Activated CD8-positive, alpha-beta memory T cell treated with anti-CD3 and anti-CD28 coated beads for 48 hours (primary cell): ENCODE measurements around the gene TNS3.
"Not testable (repeated sequence)": the region's sequence is repeated elsewhere in the genome, so short reads cannot be mapped to it uniquely, and the experiment has no call there.

ENCODE experiments used
- DNase-seq, 3 experiments: peaks; one replicate each; pipeline ENCODE4 v3.0.0-alpha.2; 2020; ENCODE audit warnings: low read depth in 2 of 3, low spot score in 2 of 3

Gene TNS3

DNA sequence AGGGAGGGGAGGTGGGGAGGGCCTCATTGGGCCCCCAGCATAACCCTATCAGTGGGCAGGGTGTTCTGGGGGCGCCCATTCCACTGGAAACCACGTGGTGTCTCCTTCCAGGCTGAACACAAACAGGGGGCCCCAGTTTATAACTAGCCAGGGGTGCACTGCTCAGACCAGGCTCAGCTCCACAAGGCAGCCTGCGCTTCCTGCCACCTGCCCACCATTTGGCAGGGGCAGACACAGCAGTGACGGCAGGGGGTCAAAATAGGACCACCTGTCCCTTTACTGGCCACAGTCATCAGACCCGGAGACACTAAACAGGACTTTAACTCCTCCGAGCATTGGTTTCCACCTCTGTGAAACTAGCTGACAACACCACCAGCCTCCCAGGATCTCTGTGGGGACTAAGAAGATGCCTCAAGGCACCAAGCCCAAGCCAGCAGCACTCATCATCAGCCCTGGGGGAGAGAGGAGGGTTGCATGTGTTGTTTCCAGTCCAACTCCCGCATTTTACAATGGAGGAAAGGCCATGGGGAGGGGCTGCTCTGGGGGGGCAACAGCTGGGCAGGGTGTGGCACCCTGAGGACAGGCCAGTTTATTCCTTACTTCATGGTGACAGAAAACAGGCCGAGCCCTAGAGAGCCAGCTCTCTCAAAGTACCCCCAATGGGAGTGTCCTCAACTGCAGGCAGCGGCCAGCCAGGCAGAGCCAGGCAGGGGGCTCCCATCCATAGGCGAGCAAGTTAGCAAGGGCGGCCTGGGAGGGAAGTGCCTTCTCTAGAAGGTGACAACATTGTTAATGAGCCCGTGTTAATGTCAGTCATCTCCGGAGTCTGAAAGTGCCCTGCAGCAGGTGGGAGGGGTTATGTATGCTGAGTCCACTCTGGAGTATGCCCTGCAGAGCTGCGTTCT, 127.6 kb downstream of the TNS3 start:
- no peak for DNase-seq

- DNase-seq: no peak
Observed at GRCh38 chr7:47453093-47454061, 128.5 kb downstream of the TNS3 start.

DNA sequence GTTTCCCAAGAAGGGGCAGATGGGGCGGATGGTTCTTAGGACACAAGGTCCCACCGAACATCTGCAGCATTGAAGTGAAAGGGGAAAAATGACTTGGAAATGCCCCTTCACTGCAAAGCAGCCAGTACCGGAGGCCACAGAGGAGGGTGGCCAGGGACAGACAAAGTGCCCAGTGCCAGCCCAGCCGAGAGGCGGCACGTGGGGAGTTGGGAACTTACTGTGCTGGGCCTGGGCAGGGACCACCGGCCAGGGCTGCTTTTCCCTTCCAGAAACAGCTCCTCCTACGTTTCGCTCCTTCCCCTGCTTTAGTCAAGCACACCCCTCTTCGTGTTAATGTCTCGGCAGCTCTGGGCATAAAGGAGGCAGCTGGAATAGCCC, 129.2 kb downstream of the TNS3 start:
- no peak for DNase-seq

- DNase-seq: no peak
Observed at GRCh38 chr7:47452295-47452694, 129.6 kb downstream of the TNS3 start.

GRCh38 chr7:47451851-47452205, 130.1 kb downstream of the TNS3 start:
- no peak for DNase-seq

DNA sequence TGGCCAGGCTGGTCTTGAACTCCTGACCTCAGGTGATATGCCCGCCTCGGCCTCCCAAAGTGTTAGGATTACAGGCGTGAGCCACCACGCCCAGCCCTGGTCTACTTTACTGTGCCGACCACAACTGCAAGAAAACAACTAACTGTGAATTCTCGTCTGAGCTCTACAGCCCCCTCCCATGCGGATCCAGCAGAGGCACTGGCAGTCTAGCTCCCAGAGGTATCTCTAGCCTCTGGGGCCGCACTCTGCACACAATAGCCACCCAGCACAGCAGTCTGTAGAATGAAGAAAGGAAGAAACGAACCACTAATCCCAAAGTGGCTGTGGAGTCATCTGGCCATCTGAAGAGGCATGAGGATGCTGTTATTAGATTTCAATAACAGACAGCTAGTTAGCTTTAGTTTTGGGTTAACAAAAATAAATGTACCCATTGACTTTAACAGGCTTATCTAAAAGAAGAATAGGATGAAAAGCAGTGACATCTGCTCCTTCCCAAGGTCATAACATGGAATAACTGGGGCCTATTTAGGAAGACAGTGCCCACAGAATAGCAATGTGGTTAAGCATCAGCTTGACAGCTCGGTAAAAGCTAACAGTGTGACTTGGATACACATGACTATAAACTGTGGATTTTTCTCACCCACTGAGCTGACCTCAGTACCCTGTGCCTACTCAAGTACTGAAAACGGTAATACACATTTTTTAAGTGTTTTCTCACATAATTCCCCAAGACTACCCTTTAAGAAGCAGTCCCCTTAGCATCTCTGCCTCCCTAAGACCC, 131.9 kb downstream of the TNS3 start:
- no peak for DNase-seq

DNA sequence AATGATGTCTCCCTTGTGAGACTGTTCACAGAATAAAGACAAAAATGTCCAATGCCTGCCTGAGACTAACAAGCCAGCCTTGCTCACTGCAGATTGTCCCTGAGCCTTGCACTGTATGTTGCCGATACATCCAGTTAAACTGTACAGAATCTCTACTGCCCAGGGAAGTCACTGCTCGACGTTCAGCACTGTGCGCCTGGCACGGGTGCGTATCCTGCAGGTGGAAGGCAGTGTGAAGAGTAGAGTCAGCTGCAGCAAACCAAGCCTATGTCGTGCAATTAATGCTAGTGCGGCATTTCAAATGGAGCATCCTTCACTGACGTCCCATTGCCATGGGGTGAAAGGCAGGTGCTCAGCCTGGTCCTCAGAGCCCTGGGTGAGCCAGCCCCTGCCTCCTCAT, 132.9 kb downstream of the TNS3 start:
- DNase-seq: no peak

DNA sequence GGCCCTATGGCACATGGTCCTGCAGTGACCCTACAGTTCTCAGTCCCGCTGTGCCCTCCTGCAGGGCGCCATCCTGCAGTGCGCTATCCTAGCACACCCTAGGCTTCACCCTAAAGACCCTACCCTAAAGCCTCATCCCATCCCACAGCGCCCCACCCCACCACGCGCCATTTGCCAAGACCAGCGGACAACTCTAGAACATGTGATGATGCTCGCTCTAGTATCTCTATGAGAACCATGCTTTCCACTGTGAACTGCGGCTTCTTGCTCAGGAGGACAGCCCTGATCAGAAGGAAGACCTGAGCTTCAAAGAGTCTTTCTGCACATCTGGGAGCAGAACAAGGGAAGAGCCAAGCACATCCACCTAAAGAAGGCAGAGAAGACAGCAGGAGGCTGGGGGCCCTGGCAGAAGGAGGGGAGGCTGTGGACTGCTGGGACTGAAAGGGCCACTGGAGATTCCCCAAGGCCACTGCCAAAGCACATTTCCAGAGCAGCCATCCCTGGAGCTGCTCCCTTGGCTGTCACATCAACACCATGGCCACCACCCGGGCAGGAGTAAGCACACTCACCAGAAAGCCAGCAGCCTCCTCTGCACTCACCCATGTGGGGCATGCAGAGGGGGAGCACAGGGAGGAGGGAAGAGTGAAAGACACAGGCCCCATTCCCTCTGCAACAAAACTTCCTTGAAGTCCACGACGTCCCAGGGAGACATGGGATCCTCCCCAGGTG, 134.1 kb downstream of the TNS3 start:
- DNase-seq: no peak

DNA sequence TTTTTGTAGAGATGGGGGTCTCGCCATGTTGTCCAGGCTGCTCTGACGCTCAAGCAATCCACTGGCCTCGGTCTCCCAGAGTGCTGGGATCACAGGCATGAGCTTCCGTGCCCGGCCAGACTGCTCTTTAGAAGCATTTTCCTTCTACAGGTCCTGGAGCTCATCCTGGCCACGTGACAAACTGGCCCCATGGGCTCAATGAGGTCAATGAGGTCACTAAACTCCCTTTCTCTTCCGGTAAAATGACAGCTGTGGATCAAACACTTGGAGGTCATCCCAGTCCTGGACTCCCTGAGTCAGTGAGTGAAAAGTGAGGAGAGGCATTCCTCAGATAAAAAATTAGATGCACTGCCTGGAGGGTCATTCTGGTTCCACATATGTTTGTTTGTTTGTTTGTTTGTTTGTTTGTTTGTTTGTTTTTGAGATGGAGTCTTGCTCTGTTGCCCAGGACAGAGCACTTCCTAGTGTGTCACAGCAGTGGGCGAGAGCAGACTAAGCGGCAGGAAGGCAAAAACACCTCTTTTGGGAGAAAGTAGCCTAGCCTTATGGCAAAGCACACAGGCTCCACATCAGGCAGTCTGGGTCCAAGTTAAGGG, 134.9 kb downstream of the TNS3 start:
- no peak for DNase-seq

- no peak for DNase-seq
Observed at GRCh38 chr7:47444376-47445098, 137.4 kb downstream of the TNS3 start.

DNA sequence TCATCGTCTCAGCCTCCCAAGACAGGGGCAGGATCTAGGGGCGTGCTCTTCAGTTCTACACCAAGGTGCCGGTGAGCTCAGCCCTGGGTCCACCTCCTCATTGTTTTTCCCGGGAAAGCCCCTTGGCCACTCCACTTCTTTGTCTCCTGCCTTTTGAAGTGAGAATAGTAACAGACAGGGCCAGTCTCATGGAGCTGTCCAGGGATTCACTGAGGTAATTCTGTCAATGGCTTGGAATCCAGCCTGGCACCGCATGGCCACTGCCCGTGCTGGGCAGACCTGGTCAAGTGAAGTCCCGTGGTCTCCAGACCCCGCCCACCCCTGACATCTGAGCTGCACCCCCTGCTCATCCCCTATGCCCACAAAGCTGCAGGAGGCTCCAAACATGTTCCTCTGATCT, 138.9 kb downstream of the TNS3 start:
- DNase-seq: no peak

- DNase-seq: no peak
Observed at GRCh38 chr7:47442605-47442865, 139.4 kb downstream of the TNS3 start.

DNA sequence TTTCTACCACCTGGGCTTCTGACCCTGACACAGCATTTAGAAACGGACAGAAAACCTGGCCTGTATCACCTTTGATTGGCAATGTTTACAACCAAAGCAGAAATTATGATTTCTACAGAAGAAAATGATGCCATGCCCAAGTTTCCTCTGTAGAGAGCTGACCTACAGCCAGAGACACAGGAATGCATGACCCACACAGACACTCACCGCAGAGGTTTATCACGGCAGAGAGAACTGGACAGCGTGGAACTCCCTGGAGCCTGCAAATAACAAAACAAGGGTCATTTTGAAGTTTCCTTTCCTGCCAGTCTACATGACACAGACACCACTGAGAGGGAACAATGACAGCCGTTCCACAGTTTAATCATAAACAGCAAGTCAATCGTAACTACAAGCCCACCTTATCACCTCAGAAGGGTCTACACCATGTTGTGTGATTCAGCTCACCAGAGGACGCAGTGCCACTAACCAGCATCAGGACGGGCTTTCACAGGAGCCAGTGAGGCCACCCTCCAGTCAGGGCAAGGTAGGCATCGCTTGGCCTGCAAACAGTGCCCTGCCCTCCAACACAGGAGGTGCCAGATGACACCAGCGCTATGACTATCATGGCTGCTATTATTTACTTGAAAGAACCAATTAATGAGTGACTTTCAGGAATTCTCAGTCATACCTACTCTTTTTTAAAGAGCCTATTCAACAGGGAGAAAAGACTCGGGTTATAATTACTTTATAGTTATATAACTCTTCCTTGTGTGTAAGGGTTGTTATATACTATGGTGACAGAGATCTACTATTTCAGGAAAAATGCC, 139.9 kb downstream of the TNS3 start:
- no peak for DNase-seq

DNA sequence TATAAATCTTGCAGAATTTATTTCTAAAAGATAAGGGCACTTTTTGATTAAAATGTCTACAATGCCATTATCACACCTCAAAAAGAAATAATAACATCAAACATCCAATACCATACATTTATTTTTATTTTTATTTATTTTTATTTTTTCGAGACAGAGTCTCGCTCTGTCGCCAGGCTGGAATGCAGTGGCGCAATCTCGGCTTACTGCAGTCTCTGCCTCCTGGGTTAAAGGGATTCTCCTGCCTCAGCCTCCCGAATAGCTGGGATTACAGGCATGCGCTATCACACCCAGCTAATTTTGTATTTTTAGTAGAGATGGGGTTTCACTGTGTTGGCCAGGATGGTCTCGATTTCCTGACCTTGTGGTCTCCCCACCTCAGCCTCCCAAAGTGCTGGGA, 140.9 kb downstream of the TNS3 start:
- not testable (repeated sequence) for DNase-seq

GRCh38 chr7:47440320-47440719, 141.6 kb downstream of the TNS3 start:
- DNase-seq: no peak

- no peak for DNase-seq
Observed at GRCh38 chr7:47439181-47439667, 142.7 kb downstream of the TNS3 start.

- no peak for DNase-seq
Observed at GRCh38 chr7:47438411-47439029, 143.4 kb downstream of the TNS3 start.

DNA sequence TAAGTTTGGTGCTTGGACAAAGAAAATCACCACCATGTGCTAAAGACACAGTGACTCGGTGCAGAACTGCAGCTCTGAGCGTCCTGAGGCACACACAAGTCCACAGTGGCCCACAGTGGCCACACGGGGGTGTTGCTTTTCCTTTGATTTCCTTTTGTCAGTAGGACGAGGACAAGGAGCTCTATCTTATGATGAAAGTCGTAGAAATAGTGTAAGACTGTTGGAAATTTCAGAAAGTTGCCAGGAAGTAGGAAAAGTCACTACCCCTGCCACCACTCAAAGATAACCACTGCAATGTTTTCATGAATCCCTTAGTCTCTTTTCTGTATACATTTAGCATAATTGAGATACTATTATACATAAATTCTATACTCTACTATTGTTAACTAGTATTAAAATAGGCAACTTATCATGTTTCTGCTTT, 146.0 kb downstream of the TNS3 start:
- DNase-seq: no peak

DNA sequence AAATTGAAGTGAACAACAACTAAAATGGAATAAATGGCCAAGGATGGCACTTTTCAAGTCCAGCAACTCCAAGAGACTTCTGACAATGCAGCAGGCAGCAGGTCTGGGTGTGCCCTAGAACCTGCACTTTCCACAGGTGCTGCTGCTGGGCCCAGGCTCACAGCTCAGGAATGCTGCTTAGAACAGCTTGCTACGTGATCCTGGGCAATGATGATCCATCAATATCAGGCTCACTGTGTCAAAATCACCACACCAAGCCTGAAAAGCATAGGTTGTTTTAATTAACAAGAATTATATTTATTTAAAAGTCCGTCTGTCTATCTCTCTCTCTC, 148.4 kb downstream of the TNS3 start:
- DNase-seq: no peak
